ENCODE results near the gene PDE4D. TPM values are rescaled to one million over a fixed set of nuclear protein-coding genes. Genes with fewer than 3 reads are reported as not detected.

The PDE4D gene
- total and polyA plus RNA-seq, 4 donors = 12.8 to 167 (median 44.5) TPM

GRCh38 chr5:59790776-59791475, 102.6 kb downstream of the PDE4D start:
- H3K27ac ChIP-seq (ENCODE audit: low read depth in 1 of 2, low read length in 1 of 2) = no peak overlapping the region
- no peaks in the 10 kb centered on the region for H3K9me3 ChIP-seq (ENCODE audit: control insufficient read depth in 4 of 4, insufficient read depth in 3 of 4, low read length in 3 of 4)
- no peak overlapping the region for H3K9ac ChIP-seq (ENCODE audit: insufficient read depth in 1 of 2, low read length in 2 of 2)
- DNase-seq (no peak), ATAC-seq (ENCODE audit: insufficient read depth, low FRiP score) (no peak)
- no peaks in the 10 kb centered on the region for H3K27me3 ChIP-seq (ENCODE audit: control insufficient read depth in 3 of 3, insufficient read depth in 3 of 3, low read length in 2 of 3)
- no peak for TF ChIP-seq CTCF (IDR thresholded peaks at IDR 0.05; ENCODE audit: control extremely low read depth, extremely low read depth)
- no peak overlapping the region for H3K4me3 ChIP-seq
- H3K4me1 ChIP-seq (ENCODE audit: control insufficient read depth in 5 of 5, insufficient read depth in 5 of 5, low read length in 5 of 5) = no peaks in the 10 kb centered on the region
- H3K36me3 ChIP-seq (ENCODE audit: control insufficient read depth in 4 of 4, insufficient read depth in 4 of 4, low read length in 4 of 4) = no peaks in the 10 kb centered on the region
- WGBS, 2 donors = 76 to 82% methylated on average over 9 of the region's 9 CpGs

GRCh38 chr5:59790376-59790775, 103.2 kb downstream of the PDE4D start:
- no peak for ATAC-seq (ENCODE audit: insufficient read depth, low FRiP score)
- no peaks in the 10 kb centered on the region for H3K36me3 ChIP-seq (ENCODE audit: control insufficient read depth in 4 of 4, insufficient read depth in 4 of 4, low read length in 4 of 4)
- TF ChIP-seq CTCF (IDR thresholded peaks at IDR 0.05; ENCODE audit: control extremely low read depth, extremely low read depth) = no peak
- H3K27me3 ChIP-seq (ENCODE audit: control insufficient read depth in 3 of 3, insufficient read depth in 3 of 3, low read length in 2 of 3) = no peaks in the 10 kb centered on the region
- H3K27ac ChIP-seq (ENCODE audit: low read depth in 1 of 2, low read length in 1 of 2) = peak overlapping the region in 1 of 2 donors; percentile 43
- H3K9ac ChIP-seq (ENCODE audit: insufficient read depth in 1 of 2, low read length in 2 of 2) = no peak overlapping the region
- no peaks in the 10 kb centered on the region for H3K4me1 ChIP-seq (ENCODE audit: control insufficient read depth in 5 of 5, insufficient read depth in 5 of 5, low read length in 5 of 5)
- DNase-seq = no peak
- no peak overlapping the region for H3K4me3 ChIP-seq
- WGBS, 2 donors = 43 to 51% methylated on average over 7 of the region's 7 CpGs
- H3K9me3 ChIP-seq (ENCODE audit: control insufficient read depth in 4 of 4, insufficient read depth in 3 of 4, low read length in 3 of 4) = no peaks in the 10 kb centered on the region

- ATAC-seq (ENCODE audit: insufficient read depth, low FRiP score) = no peak
- H3K27ac ChIP-seq (ENCODE audit: low read depth in 1 of 2, low read length in 1 of 2) = no peak overlapping the region
- H3K27me3 ChIP-seq (ENCODE audit: control insufficient read depth in 3 of 3, insufficient read depth in 3 of 3, low read length in 2 of 3) = no peaks in the 10 kb centered on the region
- H3K9ac ChIP-seq (ENCODE audit: insufficient read depth in 1 of 2, low read length in 2 of 2) = no peak overlapping the region
- no peak for DNase-seq
- H3K4me1 ChIP-seq (ENCODE audit: control insufficient read depth in 5 of 5, insufficient read depth in 5 of 5, low read length in 5 of 5) = no peaks in the 10 kb centered on the region
- H3K36me3 ChIP-seq (ENCODE audit: control insufficient read depth in 4 of 4, insufficient read depth in 4 of 4, low read length in 4 of 4) = no peaks in the 10 kb centered on the region
- 50 to 69% methylated on average over 2 of the region's 2 CpGs for WGBS, 2 donors
- no peak for TF ChIP-seq CTCF (IDR thresholded peaks at IDR 0.05; ENCODE audit: control extremely low read depth, extremely low read depth)
- H3K9me3 ChIP-seq (ENCODE audit: control insufficient read depth in 4 of 4, insufficient read depth in 3 of 4, low read length in 3 of 4) = no peaks in the 10 kb centered on the region
- no peak overlapping the region for H3K4me3 ChIP-seq
These were observed 103.6 kb downstream of the PDE4D start for GRCh38 chr5:59789894-59790293.

- no peaks in the 10 kb centered on the region for H3K4me1 ChIP-seq (ENCODE audit: control insufficient read depth in 5 of 5, insufficient read depth in 5 of 5, low read length in 5 of 5)
- ATAC-seq (ENCODE audit: insufficient read depth, low FRiP score) = no peak
- no peaks in the 10 kb centered on the region for H3K9me3 ChIP-seq (ENCODE audit: control insufficient read depth in 4 of 4, insufficient read depth in 3 of 4, low read length in 3 of 4)
- TF ChIP-seq CTCF (IDR thresholded peaks at IDR 0.05; ENCODE audit: control extremely low read depth, extremely low read depth) = no peak
- no peaks in the 10 kb centered on the region for H3K36me3 ChIP-seq (ENCODE audit: control insufficient read depth in 4 of 4, insufficient read depth in 4 of 4, low read length in 4 of 4)
- no peak overlapping the region for H3K4me3 ChIP-seq
- 83 to 94% methylated on average over 2 of the region's 2 CpGs for WGBS, 2 donors
- no peak overlapping the region for H3K27ac ChIP-seq (ENCODE audit: low read depth in 1 of 2, low read length in 1 of 2)
- H3K27me3 ChIP-seq (ENCODE audit: control insufficient read depth in 3 of 3, insufficient read depth in 3 of 3, low read length in 2 of 3) = no peaks in the 10 kb centered on the region
- H3K9ac ChIP-seq (ENCODE audit: insufficient read depth in 1 of 2, low read length in 2 of 2) = no peak overlapping the region
- DNase-seq = no peak
These were observed 104.3 kb downstream of the PDE4D start for GRCh38 chr5:59789197-59789596.

Data from lung (tissue), 12 donors.